H1 (cell line): ENCODE measurements around the gene GPR156. TPM values are rescaled to one million over a fixed set of nuclear protein-coding genes. Genes with fewer than 3 reads are reported as not detected.

Source experiments
- CTCF ChIA-PET: fragments of 300-600 bp; sonication (Branson Sonifier 250); formaldehyde crosslinking; loops from one replicate; lab custom pipeline; 2021; ENCODE audit not compliant: partially characterized antibody; lab: Charles Lee
- POLR2A ChIA-PET: fragments of 300-600 bp; sonication (Branson Sonifier 250); formaldehyde crosslinking; loops from one replicate; lab custom pipeline; 2021; ENCODE audit warnings: inconsistent platforms; ENCODE audit not compliant: partially characterized antibody; lab: Charles Lee
- DNase-seq, 2 experiments: peaks; one replicate each; pipeline versions ENCODE4 v3.0.0 to v3.0.0-alpha.2; 2010 to 2022; ENCODE audit warnings: low spot score in 2 of 2, low read depth in 1 of 2, mixed read lengths in 1 of 2
- FAIRE-seq: peaks from 2 replicates; lab custom pipeline; 2011; peaks lifted over from hg19 to GRCh38; lab: Jason Lieb, UNC
- H2AFZ ChIP-seq: 2 replicates; pipeline ENCODE4 v1.8.1; 2012; ENCODE audit warnings: low read length, inconsistent platforms
- H2AK5ac ChIP-seq: 2 replicates; pipeline ENCODE4 v1.6.1; 2013; ENCODE audit warnings: low read depth, low read length
- H2BK120ac ChIP-seq: replicated peaks from 2 replicates; pipeline ENCODE3; 2013; ENCODE audit warnings: low read depth, low read length, inconsistent platforms
- H2BK12ac ChIP-seq: 2 replicates; pipeline ENCODE4 v1.6.1; 2013; ENCODE audit warnings: low read depth, low read length
- H2BK15ac ChIP-seq: 2 replicates; pipeline ENCODE4 v1.6.1; 2013; ENCODE audit warnings: low read length
- H2BK20ac ChIP-seq: 2 replicates; pipeline ENCODE4 v1.6.1; 2013; ENCODE audit warnings: low read length
- H2BK5ac ChIP-seq: 2 replicates; pipeline ENCODE4 v1.6.1; 2013; ENCODE audit warnings: low read depth, low read length
- H3K14ac ChIP-seq: 2 replicates; pipeline ENCODE4 v1.6.1; 2013; ENCODE audit warnings: inconsistent platforms; ENCODE audit not compliant: insufficient read length
- H3K18ac ChIP-seq: 2 replicates; pipeline ENCODE4 v1.6.1; 2013; ENCODE audit warnings: low read length; ENCODE audit errors: extremely low read depth
- H3K23ac ChIP-seq: 2 replicates; pipeline ENCODE4 v1.6.1; 2013; ENCODE audit warnings: inconsistent platforms; ENCODE audit not compliant: insufficient read length
- H3K23me2 ChIP-seq: 2 replicates; pipeline ENCODE4 v1.6.1; 2013; ENCODE audit warnings: low read depth, low read length
- H3K27ac ChIP-seq: 2 replicates; pipeline ENCODE4 v1.6.1; 2011; ENCODE audit warnings: low read depth, low read length, inconsistent platforms
- H3K27me3 ChIP-seq, 4 experiments: replicated peaks in 1 of 4; 1 replicate in 1 of 4; 2 replicates in 3 of 4; pipeline versions ENCODE4 v1.6.1 to v1.8.1; 2011 to 2013; ENCODE audit warnings: low read length in 3 of 4, mild to moderate bottlenecking in 3 of 4, inconsistent platforms in 2 of 4, mixed read lengths in 2 of 4, moderate library complexity in 1 of 4; ENCODE audit not compliant: control insufficient read depth in 3 of 4, insufficient read depth in 3 of 4; ENCODE audit errors: extremely low read depth in 1 of 4
- H3K36me3 ChIP-seq, 4 experiments: 2 replicates each; pipeline versions ENCODE4 v1.6.1 to v1.8.1; 2011 to 2013; ENCODE audit warnings: mild to moderate bottlenecking in 4 of 4, low read length in 3 of 4, moderate library complexity in 2 of 4, control low read depth in 1 of 4, inconsistent platforms in 1 of 4; ENCODE audit not compliant: insufficient read depth in 4 of 4, control insufficient read depth in 2 of 4
- H3K4ac ChIP-seq: replicated peaks from 2 replicates; pipeline ENCODE3; 2013; ENCODE audit warnings: low read length, low read depth, mixed read lengths, inconsistent platforms; ENCODE audit not compliant: insufficient read length
- H3K4me1 ChIP-seq, 4 experiments: replicated peaks in 1 of 4; 1 replicate in 1 of 4; 2 replicates in 3 of 4; pipeline versions ENCODE4 v1.6.1 to v1.8.1; 2011 to 2013; ENCODE audit warnings: low read length in 3 of 4, inconsistent platforms in 2 of 4, mixed read lengths in 1 of 4; ENCODE audit not compliant: insufficient read depth in 4 of 4, control insufficient read depth in 3 of 4
- H3K4me2 ChIP-seq, 2 experiments: 2 replicates each; pipeline versions ENCODE4 v1.6.1 to v1.8.1; 2011 to 2013; ENCODE audit warnings: low read depth in 2 of 2, low read length in 2 of 2, control low read depth in 1 of 2, inconsistent platforms in 1 of 2, mild to moderate bottlenecking in 1 of 2; ENCODE audit not compliant: insufficient read depth in 1 of 2
- H3K4me3 ChIP-seq, 4 experiments: fragments of 200-600, 300-600 bp in 1 of 4; sonication (generic), shearing (Covaris generic), sonication (Bioruptor Twin) in 1 of 4; 2 replicates each; pipeline versions ENCODE4 v1.5.1 to v1.8.1; 2011 to 2016; ENCODE audit warnings: low read length in 4 of 4, low read depth in 3 of 4, control low read depth in 2 of 4, inconsistent platforms in 2 of 4, mild to moderate bottlenecking in 2 of 4, mixed read lengths in 1 of 4, moderate library complexity in 1 of 4; ENCODE audit not compliant: insufficient read depth in 2 of 4; ENCODE audit errors: extremely low read depth in 1 of 4
- H3K56ac ChIP-seq: replicated peaks from 2 replicates; pipeline ENCODE3; 2013; ENCODE audit warnings: low read depth, mild to moderate bottlenecking, mixed read lengths, low read length, inconsistent platforms; ENCODE audit not compliant: insufficient read length
- H3K79me1 ChIP-seq: 2 replicates; pipeline ENCODE4 v1.6.1; 2013; ENCODE audit warnings: low read depth, low read length, control low read depth
- H3K79me2 ChIP-seq, 2 experiments: 2 replicates each; pipeline versions ENCODE4 v1.6.1 to v1.8.1; 2012 to 2013; ENCODE audit warnings: low read length in 2 of 2, mild to moderate bottlenecking in 2 of 2, inconsistent platforms in 1 of 2; ENCODE audit not compliant: insufficient read depth in 2 of 2, control insufficient read depth in 1 of 2
- H3K9ac ChIP-seq, 4 experiments: replicated peaks in 1 of 4; 1 replicate in 1 of 4; 2 replicates in 3 of 4; pipeline versions ENCODE4 v1.6.1 to v1.8.1; 2011 to 2013; ENCODE audit warnings: low read depth in 3 of 4, low read length in 3 of 4, control low read depth in 2 of 4, mild to moderate bottlenecking in 2 of 4, moderate library complexity in 2 of 4, inconsistent platforms in 1 of 4; ENCODE audit errors: extremely low read depth in 1 of 4
- H3K9me3 ChIP-seq, 2 experiments: 2 replicates each; pipeline versions ENCODE4 v1.6.1 to v1.8.1; 2012 to 2013; ENCODE audit warnings: mild to moderate bottlenecking in 2 of 2, moderate library complexity in 2 of 2, control low read depth in 1 of 2, inconsistent platforms in 1 of 2, low read depth in 1 of 2, low read length in 1 of 2, mixed read lengths in 1 of 2; ENCODE audit not compliant: insufficient read depth in 2 of 2
- H4K20me1 ChIP-seq, 2 experiments: replicated peaks in 1 of 2; 2 replicates each; pipeline versions ENCODE3 to v1.8.1; 2011 to 2013; ENCODE audit warnings: inconsistent platforms in 2 of 2, low read length in 2 of 2, mild to moderate bottlenecking in 1 of 2; ENCODE audit not compliant: insufficient read depth in 2 of 2, control insufficient read depth in 1 of 2
- H4K5ac ChIP-seq: 2 replicates; pipeline ENCODE4 v1.6.1; 2013; ENCODE audit warnings: low read length, low read depth, mixed read lengths, inconsistent platforms; ENCODE audit not compliant: insufficient read length
- H4K8ac ChIP-seq: 2 replicates; pipeline ENCODE4 v1.8.0; 2013; ENCODE audit warnings: mild to moderate bottlenecking, moderate library complexity, low read length, inconsistent platforms; ENCODE audit not compliant: insufficient read depth; ENCODE audit errors: extremely low read depth
- H4K91ac ChIP-seq: replicated peaks from 2 replicates; pipeline ENCODE3; 2013; ENCODE audit warnings: low read length, mixed read lengths, inconsistent platforms; ENCODE audit not compliant: insufficient read length
- BACH1 ChIP-seq: IDR thresholded peaks from 2 replicates; pipeline ENCODE4 v1.6.1; 2012; ENCODE audit warnings: low read length, improper control_type of control experiment
- BCL11A ChIP-seq, 2 experiments: IDR thresholded peaks; one replicate each; pipeline ENCODE4 v1.6.1; 2011; ENCODE audit warnings: low read depth in 2 of 2, low read length in 2 of 2, mild to moderate bottlenecking in 2 of 2
- E2F6 ChIP-seq: IDR thresholded peaks from 2 replicates; pipeline ENCODE4 v1.6.1; 2012; ENCODE audit warnings: inconsistent platforms
- MAX ChIP-seq: IDR thresholded peaks from 2 replicates; pipeline ENCODE4 v1.6.1; 2012; ENCODE audit warnings: inconsistent platforms
- RNF2 ChIP-seq: fragments of 200-900, 300-1000 bp; sonication (generic); IDR thresholded peaks from 2 replicates; pipeline ENCODE4 v1.7.1; 2016; ENCODE audit warnings: borderline replicate concordance, low read depth, mild to moderate bottlenecking, antibody characterized with exemption, low read length; ENCODE audit not compliant: poor library complexity, severe bottlenecking; ENCODE audit errors: missing control alignments
- SAP30 ChIP-seq: fragments of 300-600 bp; sonication (generic); IDR thresholded peaks from 2 replicates; pipeline ENCODE4 v1.7.1; 2012; ENCODE audit warnings: low read length, moderate library complexity, mild to moderate bottlenecking, inconsistent platforms; ENCODE audit not compliant: insufficient read depth, insufficient replicate concordance
- SIX5 ChIP-seq: IDR thresholded peaks from 2 replicates; pipeline ENCODE4 v1.6.1; 2011; ENCODE audit warnings: mild to moderate bottlenecking, low read depth, low read length
- SP1 ChIP-seq: IDR thresholded peaks from 2 replicates; pipeline ENCODE4 v1.6.1; 2011; ENCODE audit warnings: low read depth, low read length
- TAF1 ChIP-seq: IDR thresholded peaks from 2 replicates; pipeline ENCODE4 v1.6.1; 2011; ENCODE audit warnings: mild to moderate bottlenecking, low read depth, low read length
- ZNF274 ChIP-seq: IDR thresholded peaks from 2 replicates; pipeline ENCODE4 v1.7.0; 2012; ENCODE audit warnings: low read length, borderline replicate concordance; ENCODE audit errors: extremely low read depth
- WGBS, 2 experiments: shearing (Covaris generic) in 1 of 2; methylation state at CpG; one replicate each; pipeline versions ENCODE4 v1.1.6 to v1.1.7; 2013 to 2015; ENCODE audit warnings: low lambda C conversion rate in 2 of 2, mixed read lengths in 2 of 2, inconsistent platforms in 1 of 2, low coverage in 1 of 2, missing lambda C conversion rate in 1 of 2; ENCODE audit not compliant: insufficient replicate concordance in 2 of 2, insufficient coverage in 1 of 2, insufficient read length in 1 of 2; ENCODE audit errors: extremely low coverage in 1 of 2, missing lambda C conversion rate in 1 of 2; 5-methylcytosine and 5-hydroxymethylcytosine counted together
- polyA plus RNA-seq, 7 experiments: library from polyadenylated mRNA; depleted of rRNA in 3 of 7; stranded (reverse) in 5 of 7; unstranded in 2 of 7; fragments of >200 nt in 5 of 7; fragments of 200-250 nt in 2 of 7; gene quantifications; 1 replicate in 5 of 7; 2 replicates in 1 of 7; 4 replicates in 1 of 7; pipeline versions ENCODE4 v1.2.1 to v1.2.3, GENCODE V29; 2011 to 2013; ENCODE audit warnings: missing spikeins in 2 of 7, mixed read lengths in 2 of 7
- total RNA-seq: library from RNA; stranded (reverse); fragmentation: NEBNext Ultra II Directional; extraction: Animal tissue kit (Norgen Biotek cat#: 25700); gene quantifications from 2 replicates; pipeline ENCODE4 v1.2.1, GENCODE V29; 2021

Gene GPR156
- total and polyA plus RNA-seq, 2 of the 8 experiments (the other 6 are each of a cell fraction or from before 2014, with no cell fraction given): 1.6 to 1.8 TPM

GRCh38 chr3:120272286-120272685 lies 12.7 kb downstream of the GPR156 start:
- no peak overlapping the region for H2BK15ac ChIP-seq
- H3K9me3 ChIP-seq: no peaks in the 10 kb centered on the region
- no peak overlapping the region for H3K4me2 ChIP-seq
- H3K23me2 ChIP-seq: no peaks in the 10 kb centered on the region
- H3K79me1 ChIP-seq: no peaks in the 10 kb centered on the region
- H3K36me3 ChIP-seq: no peaks in the 10 kb centered on the region
- no peak for DNase-seq
- no peak overlapping the region for H4K91ac ChIP-seq
- H2BK5ac ChIP-seq: no peak overlapping the region
- no peaks in the 10 kb centered on the region for H4K20me1 ChIP-seq
- no peak overlapping the region for H2AFZ ChIP-seq
- H3K4me1 ChIP-seq: 0 out of 7 replicates have a peak, but pooled peaks cover 0 to 2% (median 0%) of the 10 kb centered on the region in 4 experiments
- H4K5ac ChIP-seq: no peak overlapping the region
- no peaks in the 10 kb centered on the region for H3K79me2 ChIP-seq
- no peaks in the 10 kb centered on the region for H3K27me3 ChIP-seq
- no peak overlapping the region for H3K56ac ChIP-seq
- no peak overlapping the region for H3K14ac ChIP-seq
- H3K4me3 ChIP-seq: no peak overlapping the region
- 76% methylated on average over 1 of the region's 1 CpG; no CpG with 5 or more reads in 1 of the 2 experiments for WGBS, 2 experiments
- no peak overlapping the region for H3K27ac ChIP-seq
- no peak overlapping the region for H2AK5ac ChIP-seq
- H3K23ac ChIP-seq: no peak overlapping the region
- CTCF ChIA-PET: interaction anchor here (0.6 to 1.9 kb wide), 4 partner anchors 9 to 287 kb away, joined by 3 to 5 read pairs (median 4); no protein-coding TSS in a partner anchor
- POLR2A ChIA-PET: no interaction called here
- H4K8ac ChIP-seq: no peak overlapping the region
- H3K9ac ChIP-seq: no peak overlapping the region
- H2BK12ac ChIP-seq: no peak overlapping the region
- no peak overlapping the region for H3K18ac ChIP-seq
- H3K4ac ChIP-seq: no peak overlapping the region
- no peak for FAIRE-seq
- H2BK20ac ChIP-seq: no peak overlapping the region
- H2BK120ac ChIP-seq: no peak overlapping the region
- TF ChIP-seq SIX5: no peak
- no peak for TF ChIP-seq ZNF274
- TF ChIP-seq MAX: no peak
- TF ChIP-seq BACH1: no peak
- TF ChIP-seq TAF1: no peak
- no peak for TF ChIP-seq RNF2
- no peak for TF ChIP-seq BCL11A (IDR thresholded peaks at IDR 0.05; ENCODE audit: low read depth in 2 of 2, low read length in 2 of 2)
- no peak for TF ChIP-seq SP1
- TF ChIP-seq E2F6: no peak
- no peak for TF ChIP-seq SAP30
